ENCODE results near the gene ASCL1.

ASCL1 gene

GRCh38 chr12:102951841-102952240 lies 5.6 kb upstream of the ASCL1 start:
- DNase-seq (ENCODE audit: low read depth): no peak

- no peak for DNase-seq (ENCODE audit: low read depth)
Observed at GRCh38 chr12:102953221-102953620, 4.3 kb upstream of the ASCL1 start.

GRCh38 chr12:102954134-102954533 lies 3.3 kb upstream of the ASCL1 start:
- no peak for DNase-seq (ENCODE audit: low read depth)

GRCh38 chr12:102955926-102956737 lies 1.3 kb upstream of the ASCL1 start:
- no peak for DNase-seq (ENCODE audit: low read depth)

- no peak for DNase-seq (ENCODE audit: low read depth)
Observed at GRCh38 chr12:102956738-102957327, 641 bp upstream of the ASCL1 start.

- DNase-seq (ENCODE audit: low read depth): no peak
Observed at GRCh38 chr12:102958073-102958829, 777 bp downstream of the ASCL1 start.

GRCh38 chr12:102958830-102959176 lies 1.3 kb downstream of the ASCL1 start:
- DNase-seq (ENCODE audit: low read depth): no peak

- no peak for DNase-seq (ENCODE audit: low read depth)
Observed at GRCh38 chr12:102959391-102959790, 1.9 kb downstream of the ASCL1 start.

GRCh38 chr12:102960766-102961465 lies 3.4 kb downstream of the ASCL1 start:
- DNase-seq (ENCODE audit: low read depth): no peak

GRCh38 chr12:102961466-102961855 lies 4.0 kb downstream of the ASCL1 start:
- no peak for DNase-seq (ENCODE audit: low read depth)

- no peak for DNase-seq (ENCODE audit: low read depth)
Observed at GRCh38 chr12:102962532-102962931, 5.1 kb downstream of the ASCL1 start.

GRCh38 chr12:102962986-102963385 lies 5.5 kb downstream of the ASCL1 start:
- DNase-seq (ENCODE audit: low read depth): no peak

GRCh38 chr12:102963796-102964195 lies 6.3 kb downstream of the ASCL1 start:
- DNase-seq (ENCODE audit: low read depth): no peak

- DNase-seq (ENCODE audit: low read depth): no peak
Observed at GRCh38 chr12:102964872-102965271, 7.4 kb downstream of the ASCL1 start.

GRCh38 chr12:102965281-102966155 lies 8.0 kb downstream of the ASCL1 start:
- DNase-seq (ENCODE audit: low read depth): no peak

GRCh38 chr12:102966200-102966863 lies 8.9 kb downstream of the ASCL1 start:
- no peak for DNase-seq (ENCODE audit: low read depth)

- no peak for DNase-seq (ENCODE audit: low read depth)
Observed at GRCh38 chr12:102970780-102971179, 13.3 kb downstream of the ASCL1 start.

- DNase-seq (ENCODE audit: low read depth): no peak
Observed at GRCh38 chr12:102971227-102971626, 13.8 kb downstream of the ASCL1 start.

- no peak for DNase-seq (ENCODE audit: low read depth)
Observed at GRCh38 chr12:102973583-102973982, 16.1 kb downstream of the ASCL1 start.

- no peak for DNase-seq (ENCODE audit: low read depth)
Observed at GRCh38 chr12:102976609-102977280, 19.3 kb downstream of the ASCL1 start.

All from CMK (cell line).